GM20431 (cell line): ENCODE data around the gene ELP4.
"Not testable (repeated sequence)": the region's sequence is repeated elsewhere in the genome, so short reads cannot be mapped to it uniquely, and the experiment has no call there.

Source experiments
- in situ Hi-C: fragments of 300-500 bp; cut with MseI, MboI; formaldehyde crosslinking; loops from one replicate; pipeline ENCODE4 v1.15.0; 2020; ENCODE audit warnings: low sequenced_read_pairs; ENCODE audit not compliant: unreplicated experiment

Gene ELP4

DNA sequence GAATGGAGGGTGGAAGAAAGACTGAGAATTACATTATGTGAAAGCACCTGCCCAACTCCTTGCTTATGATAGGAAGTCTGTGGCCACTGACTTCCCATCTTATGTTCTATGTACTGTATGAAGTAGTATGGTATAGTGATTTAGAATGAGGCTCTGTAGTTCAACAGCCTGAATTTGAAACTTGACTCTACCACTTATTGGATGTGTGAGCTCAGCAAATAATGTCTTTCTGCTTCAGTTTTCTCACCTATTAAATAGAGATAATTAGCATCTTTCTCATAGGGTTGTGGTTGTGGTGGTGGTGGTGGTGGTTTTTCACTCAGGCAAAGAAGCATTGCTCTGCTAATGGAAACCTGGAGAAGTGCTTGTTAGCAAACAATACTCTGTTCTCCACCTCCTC, 180.0 kb downstream of the ELP4 start:
- in situ Hi-C loops, result no loop called here

DNA sequence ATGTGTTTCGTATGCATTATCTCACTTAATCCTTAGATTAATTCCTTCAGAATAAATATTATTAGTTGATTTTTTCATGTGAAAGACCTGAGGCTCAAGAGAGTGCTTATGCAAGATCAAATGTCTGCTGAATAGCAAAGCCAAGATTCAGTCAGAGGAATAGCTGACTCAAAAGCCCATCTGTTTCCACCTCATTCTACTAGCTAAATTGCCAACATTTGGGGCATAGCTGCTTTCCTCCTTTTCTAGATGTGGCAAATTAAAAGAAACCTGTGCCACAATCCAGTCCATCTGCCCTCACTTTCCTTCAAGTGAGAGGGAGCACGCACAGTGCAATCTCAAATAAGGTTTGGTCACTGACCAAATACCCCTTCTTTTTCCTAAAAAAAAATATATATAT, 180.5 kb downstream of the ELP4 start:
- in situ Hi-C loops, result no loop called here

DNA sequence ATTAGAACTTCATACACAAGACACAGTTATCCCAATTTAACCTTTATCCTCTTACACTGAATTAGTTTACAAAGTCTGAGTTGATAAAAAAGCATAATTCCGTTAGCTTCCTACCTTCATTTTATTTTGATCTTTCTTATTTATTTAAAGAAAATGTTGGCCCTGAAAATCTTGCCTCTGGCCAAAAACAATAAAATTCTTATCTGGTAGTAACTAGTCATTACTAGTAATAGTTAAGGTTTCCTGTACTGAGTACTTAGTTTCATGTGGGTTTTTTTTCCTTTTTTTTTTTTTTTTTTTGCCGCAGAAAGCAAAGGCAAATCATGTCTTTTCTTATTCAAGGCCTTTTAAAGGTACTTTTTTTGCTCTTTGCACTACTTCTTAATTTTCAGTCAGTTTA, 180.9 kb downstream of the ELP4 start:
- in situ Hi-C loops, result no loop called here

DNA sequence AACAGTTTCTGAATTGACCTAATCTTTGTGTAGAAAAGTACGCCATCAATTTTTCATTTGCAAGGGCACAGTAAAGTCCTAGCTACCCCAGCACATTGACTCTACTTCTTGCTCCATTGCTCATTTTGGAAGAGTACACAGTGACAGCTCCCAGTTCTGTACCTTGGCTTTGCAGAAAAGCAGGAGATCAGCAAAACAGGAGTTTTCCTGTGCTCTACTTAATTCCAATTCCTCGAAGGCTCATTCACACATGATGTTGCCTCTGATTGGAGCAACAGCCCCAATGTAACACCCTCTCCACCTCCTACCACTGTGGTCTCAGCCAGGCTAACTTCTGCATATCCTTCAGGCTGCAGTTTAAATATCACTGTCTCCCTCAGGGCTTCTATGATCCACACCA, 182.9 kb downstream of the ELP4 start:
- in situ Hi-C loops, result no loop called here

DNA sequence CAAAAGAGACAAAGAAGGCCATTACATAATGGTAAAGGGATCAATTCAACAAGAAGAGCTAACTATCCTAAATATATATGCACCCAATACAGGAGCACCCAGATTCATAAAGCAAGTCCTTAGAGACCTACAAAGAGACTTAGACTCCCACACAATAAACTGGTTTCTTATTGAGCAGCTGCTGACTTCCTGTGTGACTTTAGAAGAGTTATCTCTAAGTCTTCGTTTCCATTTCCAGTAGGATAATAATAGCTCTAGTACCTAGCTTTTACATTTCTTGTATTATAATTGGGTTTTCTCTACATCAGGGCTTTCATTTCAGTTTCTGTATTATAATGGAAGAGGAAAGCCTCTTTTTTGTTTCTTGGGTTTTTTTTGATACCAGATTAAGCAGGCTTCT, 187.5 kb downstream of the ELP4 start:
- in situ Hi-C loops, result not testable (repeated sequence)

DNA sequence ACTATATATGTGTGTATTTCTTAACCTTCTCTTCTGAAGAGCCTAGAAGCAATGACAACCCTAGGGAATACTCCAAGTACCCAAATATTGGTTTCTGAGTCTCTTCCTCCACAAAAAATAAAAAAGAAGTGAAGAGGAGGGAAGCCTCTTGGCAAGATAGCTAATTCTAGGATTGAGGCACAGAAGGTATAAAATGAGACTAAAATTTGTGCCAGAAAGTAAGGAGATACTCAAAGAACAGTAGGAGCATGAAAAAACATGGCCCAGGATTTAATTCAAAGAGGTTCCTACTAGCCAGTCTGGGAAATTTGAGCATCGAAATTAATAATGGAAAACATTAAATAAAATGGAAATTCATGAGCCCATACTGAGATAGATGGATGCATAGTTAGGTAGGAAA, 189.5 kb downstream of the ELP4 start:
- in situ Hi-C loops, result no loop called here

DNA sequence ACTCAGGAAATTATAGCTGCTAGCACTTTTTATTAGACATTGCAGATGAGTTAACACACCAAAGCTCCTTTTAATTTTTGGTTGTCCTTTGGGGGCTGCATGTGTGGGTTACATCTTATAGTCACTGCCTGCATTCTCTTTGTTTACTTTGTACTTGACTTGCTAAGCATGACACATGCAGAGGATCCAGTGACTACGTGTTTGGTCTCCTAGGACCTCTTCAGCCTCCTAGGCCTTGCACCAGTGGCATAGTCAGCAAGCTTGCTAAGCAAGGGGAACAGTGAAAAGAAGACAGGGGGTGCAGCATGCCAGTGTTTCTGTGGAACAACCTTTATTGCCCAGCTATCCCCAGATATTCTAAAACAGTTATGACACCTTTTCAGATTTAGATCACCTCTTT, 193.4 kb downstream of the ELP4 start:
- in situ Hi-C loops, result no loop called here

DNA sequence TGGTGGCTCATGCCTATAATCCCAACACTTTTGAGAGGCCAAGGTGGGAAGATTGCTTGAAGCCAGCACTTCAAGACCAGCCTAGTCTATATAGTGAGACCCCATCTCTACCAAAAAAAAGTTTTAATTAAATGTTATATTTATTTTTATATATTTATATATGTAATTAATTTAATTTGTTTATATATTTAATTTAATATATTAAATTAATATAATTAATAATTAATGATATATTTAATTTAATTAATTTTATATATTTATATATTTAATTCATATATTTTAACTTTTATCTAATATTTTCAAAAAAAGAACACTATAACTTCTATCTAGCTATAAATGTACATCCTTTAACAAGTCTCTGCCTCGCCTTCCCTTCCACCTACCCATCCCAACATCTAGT, 196.8 kb downstream of the ELP4 start:
- in situ Hi-C loops, result no loop called here

DNA sequence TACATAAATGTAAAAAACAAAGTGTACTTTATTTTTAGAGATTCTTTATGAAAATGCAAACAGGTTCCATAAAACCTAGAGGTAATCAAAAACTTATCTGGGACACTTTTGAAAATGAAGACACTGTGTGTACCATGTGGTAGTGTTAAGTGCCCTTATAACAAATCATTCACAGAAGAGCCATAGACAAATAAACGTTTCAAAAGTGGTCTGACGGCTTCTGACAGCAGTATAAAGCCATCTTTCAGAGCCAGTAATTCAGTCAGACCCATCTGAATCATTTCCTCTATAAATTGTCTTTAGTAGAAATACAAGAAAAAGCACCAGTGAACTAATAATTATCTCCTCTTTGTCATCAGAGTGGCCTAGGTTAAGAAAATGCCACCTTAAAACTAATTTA, 201.6 kb downstream of the ELP4 start:
- in situ Hi-C loops, result no loop called here

DNA sequence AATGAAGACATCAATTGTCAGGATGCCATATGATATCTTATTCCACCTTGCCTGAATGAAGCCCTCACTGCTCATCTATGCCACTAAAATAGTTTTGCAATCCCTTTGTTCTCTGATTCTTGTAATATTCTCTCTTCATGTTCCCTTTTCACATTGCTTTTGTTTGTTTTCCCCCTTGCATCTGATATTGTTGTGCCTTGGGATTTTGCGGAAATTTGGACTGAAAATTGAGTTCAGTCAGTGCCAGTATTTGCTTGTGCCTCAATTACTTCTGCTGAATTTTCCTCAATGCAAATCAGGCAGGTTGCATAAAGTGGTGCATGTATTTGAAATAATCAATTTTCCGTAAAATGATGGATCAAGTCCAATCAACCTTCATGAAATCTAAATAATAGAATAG, 203.3 kb downstream of the ELP4 start:
- in situ Hi-C loops, result no loop called here

DNA sequence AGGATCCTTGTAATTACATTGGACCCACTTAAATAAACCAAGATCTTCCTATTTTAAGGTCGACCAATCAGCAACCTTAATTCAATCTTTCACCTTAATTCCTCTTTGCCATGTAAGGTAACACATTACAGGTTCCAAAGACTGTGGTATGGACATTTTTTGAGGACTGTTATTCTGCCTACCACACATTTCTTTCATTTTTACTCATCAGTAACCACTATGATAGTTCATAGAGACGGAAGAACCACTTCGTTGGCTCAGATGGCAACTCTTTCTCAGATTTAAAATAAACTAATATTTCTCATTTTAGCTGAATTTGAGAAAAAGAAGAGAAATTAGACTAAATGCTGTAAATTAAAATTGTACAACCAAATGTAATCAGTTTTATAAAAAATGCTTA, 205.3 kb downstream of the ELP4 start:
- in situ Hi-C loops, result no loop called here

DNA sequence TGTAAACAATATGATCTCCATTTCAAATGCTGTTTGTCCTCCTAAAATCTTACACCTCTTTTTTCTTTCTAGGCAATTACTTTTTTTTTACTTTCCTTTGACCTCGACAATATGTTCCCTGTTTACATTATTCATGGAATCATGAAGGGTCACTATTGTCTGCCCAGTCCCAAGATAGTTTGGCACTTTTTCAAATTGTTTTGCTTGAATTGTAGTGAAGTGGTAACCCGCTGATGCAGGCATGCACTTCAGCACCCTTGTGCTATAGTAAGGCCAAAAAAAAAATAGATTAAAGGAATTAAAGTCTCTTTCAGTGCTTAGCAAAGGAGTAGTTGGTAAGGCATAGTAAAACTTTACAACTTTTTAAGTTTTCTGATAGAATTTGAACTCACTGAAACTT, 210.7 kb downstream of the ELP4 start:
- in situ Hi-C loops, result no loop called here

DNA sequence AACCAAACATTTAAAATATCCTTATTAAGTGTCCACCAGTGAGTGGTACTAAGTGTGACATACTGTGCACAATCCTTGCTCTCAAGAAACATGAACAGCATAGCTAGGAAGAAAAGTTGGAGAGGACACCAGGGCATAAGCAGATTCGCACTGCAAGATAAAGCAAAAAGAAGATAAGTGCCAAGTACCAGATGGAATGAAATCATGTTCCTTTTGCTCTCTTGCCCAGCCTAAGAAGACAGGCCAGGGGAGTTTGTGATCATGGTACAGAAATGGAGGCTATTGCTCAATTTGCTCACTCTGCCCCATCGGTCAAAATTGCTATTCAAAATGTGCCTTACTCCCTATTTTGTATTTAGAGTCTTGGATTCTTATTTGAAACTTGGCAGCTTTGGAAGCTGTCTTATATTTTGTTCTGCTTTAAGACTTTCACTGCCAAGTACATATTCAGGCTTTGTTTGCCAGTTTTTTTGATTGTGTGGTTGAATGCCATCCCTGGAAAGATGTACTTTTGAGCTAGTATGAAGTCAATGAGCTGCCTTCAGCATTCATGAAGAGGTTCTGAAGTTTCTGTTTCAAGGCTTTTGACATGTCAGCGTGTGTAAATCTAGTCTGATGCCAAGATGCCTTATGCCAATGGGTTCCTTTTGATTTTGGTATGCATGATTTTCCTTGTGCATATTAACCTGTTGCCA, 211.3 kb downstream of the ELP4 start:
- in situ Hi-C loops, result no loop called here

DNA sequence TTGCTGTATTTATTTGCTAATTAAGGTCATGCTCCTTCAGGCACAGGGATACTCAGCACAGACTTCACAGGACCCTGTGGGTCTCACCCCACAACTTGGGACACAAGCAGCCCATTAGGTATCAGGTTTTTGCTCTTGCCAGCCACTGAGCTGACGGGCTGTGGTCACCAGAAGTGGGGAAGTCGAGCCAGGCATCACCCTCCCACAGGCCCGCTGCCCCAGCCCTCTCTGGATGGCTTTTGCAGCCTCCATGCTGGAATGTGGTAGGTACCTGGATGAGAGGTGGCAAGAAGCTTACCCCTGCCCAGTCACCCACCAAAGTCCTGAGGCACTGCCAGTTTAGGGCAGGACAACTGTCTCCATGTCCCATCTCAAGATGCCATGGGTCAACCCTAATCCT, 213.2 kb downstream of the ELP4 start:
- in situ Hi-C loops, result no loop called here

DNA sequence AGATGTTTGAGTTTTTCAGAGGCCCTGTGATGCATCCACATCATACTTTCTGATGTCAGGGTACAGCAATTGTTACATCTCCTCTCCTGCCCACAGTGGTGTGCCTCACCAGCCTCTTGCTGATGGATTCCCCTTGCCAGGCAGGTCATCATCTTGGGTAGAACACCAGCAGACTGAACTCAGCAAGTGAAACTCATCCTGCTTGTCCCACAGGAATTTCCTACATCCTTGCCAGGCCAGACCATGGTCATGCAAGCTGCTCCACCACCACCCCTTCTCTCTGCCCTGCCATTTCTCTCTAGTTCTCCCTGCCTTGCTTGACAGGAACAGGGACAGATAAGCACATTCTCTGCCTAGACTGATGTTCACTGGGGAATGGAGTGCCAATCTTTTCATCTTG, 215.6 kb downstream of the ELP4 start:
- in situ Hi-C loops, result no loop called here

DNA sequence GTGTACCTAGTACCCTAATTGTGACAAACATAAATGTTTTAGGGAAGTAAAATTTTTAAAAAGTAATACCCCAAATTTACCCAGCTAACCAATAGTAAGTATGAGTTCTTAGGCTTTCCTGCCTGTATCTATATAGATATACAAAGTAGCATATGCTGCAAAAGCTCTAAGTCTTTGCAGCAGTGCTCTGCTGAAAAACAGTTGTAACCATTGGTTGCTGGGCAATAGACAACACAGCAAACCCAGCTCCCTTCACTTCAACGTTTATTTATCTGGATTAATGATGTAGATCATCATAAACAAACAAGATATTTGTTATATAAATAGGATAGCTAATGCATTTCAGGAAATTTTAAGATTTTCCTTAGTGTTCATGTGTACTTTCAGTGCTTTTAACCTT, 218.9 kb downstream of the ELP4 start:
- in situ Hi-C loops, result no loop called here

DNA sequence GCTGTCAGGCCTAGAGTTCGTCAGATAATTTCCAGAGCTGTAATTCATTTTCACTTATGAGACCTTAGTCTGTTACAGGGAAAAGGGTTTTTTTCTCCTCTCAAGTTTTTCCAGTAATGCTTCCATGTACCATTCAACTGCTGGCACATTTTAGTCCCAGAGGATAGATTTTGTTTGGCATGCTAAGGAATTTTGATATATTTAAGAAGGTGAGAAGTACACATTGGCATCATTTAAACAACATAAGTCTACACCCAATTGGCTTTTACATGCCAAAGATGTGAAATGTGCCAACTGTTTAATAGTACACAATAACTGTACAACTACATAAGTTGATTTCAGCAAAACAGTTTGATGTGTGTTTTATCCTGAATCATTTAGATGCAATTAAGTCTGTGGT, 230.6 kb downstream of the ELP4 start:
- in situ Hi-C loops, result no loop called here

DNA sequence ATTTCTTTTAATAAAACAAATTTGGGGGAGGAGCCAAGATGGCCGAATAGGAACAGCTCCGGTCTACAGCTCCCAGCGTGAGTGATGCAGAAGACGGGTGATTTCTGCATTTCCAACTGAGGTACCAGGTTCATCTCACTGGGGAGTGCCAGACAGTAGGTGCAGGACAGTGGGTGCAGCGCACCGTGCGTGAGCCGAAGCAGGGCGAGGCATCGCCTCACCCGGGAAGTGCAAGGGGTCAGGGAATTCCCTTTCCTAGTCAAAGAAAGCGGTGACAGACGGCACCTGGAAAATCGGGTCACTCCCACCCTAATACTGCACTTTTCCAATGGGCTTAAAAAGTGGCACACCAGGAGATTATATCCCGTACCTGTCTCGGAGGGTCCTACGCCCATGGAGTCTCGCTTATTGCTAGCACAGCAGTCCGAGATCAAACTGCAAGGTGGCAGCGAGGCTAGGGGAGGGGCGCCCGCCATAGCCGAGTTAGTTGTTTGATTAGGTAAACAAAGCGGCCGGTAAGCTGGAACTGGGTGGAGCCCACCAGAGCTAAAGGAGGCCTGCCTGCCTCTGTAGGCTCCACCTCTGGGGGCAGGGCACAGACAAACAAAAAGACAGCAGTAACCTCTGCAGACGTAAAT, 231.3 kb downstream of the ELP4 start:
- in situ Hi-C loops, result not testable (repeated sequence)

DNA sequence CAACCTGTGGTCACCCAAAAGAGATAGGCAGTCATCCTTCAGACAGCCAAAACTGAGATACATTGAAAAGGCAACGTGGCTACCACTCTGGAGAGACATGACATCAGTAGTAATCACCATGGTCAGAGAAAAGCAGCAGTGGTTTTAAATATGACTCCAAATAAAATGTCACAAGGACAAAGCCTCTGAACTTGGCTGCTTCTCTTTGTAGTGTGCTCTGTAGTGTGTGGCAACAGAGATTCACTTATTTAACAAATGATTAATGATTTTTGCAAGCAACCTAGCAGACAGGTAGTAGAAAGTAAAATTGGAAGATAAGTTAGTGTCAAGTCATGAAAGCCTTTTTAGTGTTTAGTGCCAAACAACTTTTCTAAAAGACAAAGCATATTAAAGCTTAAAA, 238.0 kb downstream of the ELP4 start:
- in situ Hi-C loops, result no loop called here

DNA sequence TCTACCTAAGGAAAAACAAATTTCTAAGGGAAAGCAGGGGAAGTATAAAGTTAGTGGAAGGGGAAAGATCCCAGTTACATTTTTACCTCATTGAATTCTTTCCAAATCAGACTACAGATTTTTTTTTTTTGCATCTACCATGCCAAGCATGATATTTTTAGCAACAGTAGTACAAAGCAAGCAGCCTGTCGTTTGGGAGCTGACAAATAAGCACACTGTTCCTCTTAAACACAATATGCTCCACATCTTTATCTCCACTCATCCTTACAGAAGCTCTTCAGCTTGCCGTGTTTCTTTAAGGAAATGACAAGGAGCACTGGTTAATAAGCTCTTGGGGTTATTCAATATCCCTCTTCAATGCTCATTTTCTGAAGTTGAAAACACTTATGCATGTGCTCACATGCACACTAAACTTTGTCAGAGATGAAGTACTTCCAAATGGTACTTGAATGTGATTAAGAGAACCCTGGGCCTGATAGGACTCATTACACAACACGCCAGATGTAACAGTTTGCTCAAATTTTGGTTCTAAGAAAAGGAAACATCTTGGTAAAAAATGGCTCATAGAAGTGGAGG, 247.8 kb downstream of the ELP4 start:
- in situ Hi-C loops, result no loop called here

DNA sequence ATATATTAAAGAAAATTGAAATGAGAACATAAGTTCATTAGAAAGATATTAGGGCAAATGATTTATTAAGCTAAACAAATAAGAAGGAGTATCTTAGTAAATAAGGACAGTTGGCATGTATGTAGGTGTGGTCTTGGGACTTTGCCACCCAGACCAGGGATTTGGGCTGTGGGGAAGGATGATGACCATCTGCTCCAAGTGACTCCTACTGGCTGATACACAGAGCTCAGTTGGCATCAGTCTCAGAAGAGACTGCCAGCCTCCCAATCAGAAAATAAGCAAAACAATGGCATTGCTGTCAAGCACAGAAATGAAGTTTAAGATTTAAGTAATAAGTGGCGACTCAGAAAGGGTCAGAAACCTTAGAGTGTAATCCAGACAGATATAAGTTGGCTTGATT, 252.1 kb downstream of the ELP4 start:
- in situ Hi-C loops, result no loop called here

DNA sequence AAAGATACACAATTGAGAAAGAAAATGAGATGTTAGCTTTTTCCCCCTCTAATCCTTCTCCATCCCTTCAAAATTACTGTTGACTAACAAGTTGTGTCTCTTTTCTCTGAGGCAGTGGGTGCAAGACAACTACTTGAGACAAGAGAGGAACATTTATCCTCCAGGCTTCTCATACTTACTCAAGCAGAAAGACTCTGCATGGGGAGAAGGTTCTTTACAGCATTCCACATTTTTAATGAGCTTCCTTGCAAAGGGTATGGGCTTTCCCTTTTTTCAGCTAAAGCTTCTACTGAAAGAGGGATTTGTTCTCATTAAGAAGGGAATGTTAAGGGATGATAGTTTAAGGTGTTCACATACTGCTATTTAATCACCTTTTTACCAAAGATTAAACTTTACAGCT, 253.7 kb downstream of the ELP4 start:
- in situ Hi-C loops, result no loop called here
